Thyroid gland (tissue), 4 donors: ENCODE data around the gene DDX50.

Experiments used
- CTCF ChIP-seq, 6 experiments: fragments of 200-600 bp in 3 of 6; fragments of 450-650 bp in 3 of 6; sonication (generic) in 3 of 6; IDR thresholded peaks; one replicate each; pipeline ENCODE4 v1.5.1; 2016 to 2019; ENCODE audit warnings: antibody characterized with exemption in 6 of 6, mild to moderate bottlenecking in 2 of 6, inconsistent platforms in 1 of 6, moderate library complexity in 1 of 6
- POLR2A ChIP-seq, 2 donors: fragments of 450-650 bp; IDR thresholded peaks; one replicate each; pipeline ENCODE4 v1.6.1; 2017; ENCODE audit warnings: antibody characterized with exemption in 2 of 2, mild to moderate bottlenecking in 2 of 2, moderate library complexity in 1 of 2

- TF ChIP-seq CTCF (IDR thresholded peaks at IDR 0.05) (no peak), POLR2A (IDR thresholded peaks at IDR 0.05) (no peak)
Observed at GRCh38 chr10:68987611-68988010, 86.5 kb downstream of the DDX50 start.
